ENCODE data around the gene CBFA2T3. TPM values are rescaled to one million over a fixed set of nuclear protein-coding genes. Genes with fewer than 3 reads are reported as not detected.

Gene CBFA2T3
- polyA plus RNA-seq, 3 donors: 5.3 to 32.2 (median 6.2) TPM

- no peak overlapping the region for H3K4me3 Mint-ChIP-seq
- Histone ChIP-seq H3K79me2 (ENCODE audit: insufficient read depth, low read length) (no peaks in the 10 kb centered on the region), H3K27ac (ENCODE audit: low read depth in 1 of 2, low read length in 2 of 2) (no peak overlapping the region), H4K20me1 (ENCODE audit: insufficient read depth, low read length) (no peaks in the 10 kb centered on the region), H3K4me2 (replicated peaks; ENCODE audit: extremely low read depth, low read length, poor library complexity, severe bottlenecking) (no peak overlapping the region), H3K9me3 (replicated peaks in 1 of 2; ENCODE audit: control insufficient read depth in 1 of 2, insufficient read depth in 1 of 2, low read length in 2 of 2) (peaks cover 0 to 10% of the 10 kb centered on the region in 2 donors), H3K4me3 (replicated peaks in 1 of 3; ENCODE audit: low read depth in 2 of 3, low read length in 3 of 3) (no peak overlapping the region), H2AFZ (ENCODE audit: insufficient read depth, low read depth, low read length, poor library complexity, severe bottlenecking) (no peak overlapping the region), H3K36me3 (replicated peaks in 1 of 2; ENCODE audit: control insufficient read depth in 1 of 2, insufficient read depth in 2 of 2, low read length in 2 of 2) (no peaks in the 10 kb centered on the region), H3K27me3 (ENCODE audit: control insufficient read depth in 2 of 2, insufficient read depth in 2 of 2, low read length in 2 of 2) (no peaks in the 10 kb centered on the region), H3K9ac (ENCODE audit: insufficient read depth, low read length, poor library complexity, severe bottlenecking) (no peak overlapping the region), H3K4me1 (ENCODE audit: control insufficient read depth in 1 of 2, insufficient read depth in 2 of 2, low read length in 2 of 2) (no peaks in the 10 kb centered on the region)
- intact Hi-C loops (cut with micrococcal nuclease): no loop called here
- TF ChIP-seq CTCF (IDR thresholded peaks at IDR 0.05): no peak
- H3K27me3 Mint-ChIP-seq (ENCODE audit: low read depth in 3 of 3): peaks cover 9 to 14% (median 10%) of the 10 kb centered on the region in 3 donors
- DNase-seq: no peak
- no peak overlapping the region for H3K27ac Mint-ChIP-seq
- H3K4me1 Mint-ChIP-seq: peaks cover 3% of the 10 kb centered on the region
- peaks cover 8 to 19% (median 10%) of the 10 kb centered on the region in 7 donors for H3K9me3 Mint-ChIP-seq
- WGBS (ENCODE audit: insufficient coverage): 96% methylated on average over 16 of the region's 16 CpGs
- no peaks in the 10 kb centered on the region for H3K36me3 Mint-ChIP-seq
These were observed 42.5 kb upstream of the CBFA2T3 start for GRCh38 chr16:89019511-89019910.

GRCh38 chr16:89018282-89019158 lies 41.5 kb upstream of the CBFA2T3 start:
- TF ChIP-seq CTCF (IDR thresholded peaks at IDR 0.05): no peak
- Mint-ChIP-seq H3K9me3 (peaks cover 8 to 16% (median 10%) of the 10 kb centered on the region in 7 donors), H3K4me3 (no peak overlapping the region), H3K36me3 (no peaks in the 10 kb centered on the region), H3K4me1 (peaks cover 3% of the 10 kb centered on the region), H3K27me3 (ENCODE audit: low read depth in 3 of 3) (peaks cover 12 to 14% (median 13%) of the 10 kb centered on the region in 3 donors), H3K27ac (no peak overlapping the region)
- Histone ChIP-seq H3K4me2 (replicated peaks; ENCODE audit: extremely low read depth, low read length, poor library complexity, severe bottlenecking) (no peak overlapping the region), H3K27me3 (ENCODE audit: control insufficient read depth in 2 of 2, insufficient read depth in 2 of 2, low read length in 2 of 2) (no peaks in the 10 kb centered on the region), H3K36me3 (replicated peaks in 1 of 2; ENCODE audit: control insufficient read depth in 1 of 2, insufficient read depth in 2 of 2, low read length in 2 of 2) (no peaks in the 10 kb centered on the region), H3K9me3 (replicated peaks in 1 of 2; ENCODE audit: control insufficient read depth in 1 of 2, insufficient read depth in 1 of 2, low read length in 2 of 2) (peaks cover 0 to 10% of the 10 kb centered on the region in 2 donors), H2AFZ (ENCODE audit: insufficient read depth, low read depth, low read length, poor library complexity, severe bottlenecking) (no peak overlapping the region), H3K9ac (ENCODE audit: insufficient read depth, low read length, poor library complexity, severe bottlenecking) (no peak overlapping the region), H3K27ac (ENCODE audit: low read depth in 1 of 2, low read length in 2 of 2) (no peak overlapping the region), H4K20me1 (ENCODE audit: insufficient read depth, low read length) (no peaks in the 10 kb centered on the region), H3K4me1 (ENCODE audit: control insufficient read depth in 1 of 2, insufficient read depth in 2 of 2, low read length in 2 of 2) (no peaks in the 10 kb centered on the region), H3K4me3 (replicated peaks in 1 of 3; ENCODE audit: low read depth in 2 of 3, low read length in 3 of 3) (no peak overlapping the region), H3K79me2 (ENCODE audit: insufficient read depth, low read length) (no peaks in the 10 kb centered on the region)
- intact Hi-C loops (cut with micrococcal nuclease): no loop called here
- 92% methylated on average over 12 of the region's 20 CpGs for WGBS (ENCODE audit: insufficient coverage)
- no peak for DNase-seq

Data from CD14-positive monocyte (primary cell).